Astrocyte (in vitro differentiated cells and primary cell): ENCODE results near the gene TNRC6C. TPM values are rescaled to one million over a fixed set of nuclear protein-coding genes. Genes with fewer than 3 reads are reported as not detected.
"Not testable (repeated sequence)": the region's sequence is repeated elsewhere in the genome, so short reads cannot be mapped to it uniquely, and the experiment has no call there.

ENCODE experiments used
- DNase-seq: peaks from one replicate; pipeline ENCODE4 v3.0.0-alpha.2; 2010; ENCODE audit warnings: low read depth
- FAIRE-seq: peaks from 2 replicates; lab custom pipeline; 2011; peaks lifted over from hg19 to GRCh38; lab: Jason Lieb, UNC
- H2AFZ ChIP-seq: 2 replicates; pipeline ENCODE4 v1.6.0; 2012; ENCODE audit warnings: low read depth, low read length, inconsistent platforms
- H3K27ac ChIP-seq: 2 replicates; pipeline ENCODE4 v1.5.1; 2011; ENCODE audit warnings: low read depth, low read length, inconsistent platforms
- H3K27me3 ChIP-seq: 2 replicates; pipeline ENCODE4 v1.6.0; 2011; ENCODE audit warnings: low read length, inconsistent platforms; ENCODE audit not compliant: insufficient read depth
- H3K36me3 ChIP-seq: 2 replicates; pipeline ENCODE4 v1.5.1; 2011; ENCODE audit warnings: low read length, inconsistent platforms; ENCODE audit not compliant: insufficient read depth
- H3K4me1 ChIP-seq: 2 replicates; pipeline ENCODE4 v1.5.1; 2011; ENCODE audit warnings: low read length, inconsistent platforms; ENCODE audit not compliant: insufficient read depth
- H3K4me2 ChIP-seq: 2 replicates; pipeline ENCODE4 v1.6.0; 2012; ENCODE audit warnings: low read length, inconsistent platforms
- H3K4me3 ChIP-seq: 2 replicates; pipeline ENCODE4 v1.5.1; 2011; ENCODE audit warnings: low read depth, mild to moderate bottlenecking, low read length, inconsistent platforms; ENCODE audit not compliant: insufficient read depth
- H3K79me2 ChIP-seq: 2 replicates; pipeline ENCODE4 v1.6.0; 2012; ENCODE audit warnings: mild to moderate bottlenecking, low read length, inconsistent platforms; ENCODE audit not compliant: insufficient read depth
- H3K9ac ChIP-seq: 2 replicates; pipeline ENCODE4 v1.6.0; 2012; ENCODE audit warnings: mild to moderate bottlenecking, low read length, inconsistent platforms
- H3K9me3 ChIP-seq: 2 replicates; pipeline ENCODE4 v1.5.1; 2012; ENCODE audit warnings: low read depth, mild to moderate bottlenecking, low read length, inconsistent platforms; ENCODE audit not compliant: insufficient read depth
- H4K20me1 ChIP-seq: 2 replicates; pipeline ENCODE4 v1.6.0; 2012; ENCODE audit warnings: low read length, inconsistent platforms; ENCODE audit not compliant: insufficient read depth
- H3K27ac Mint-ChIP-seq: one replicate; pipeline ENCODE4 v1.8.0; 2021; ENCODE audit warnings: mild to moderate bottlenecking, mixed read lengths; ENCODE audit not compliant: unreplicated experiment
- H3K27me3 Mint-ChIP-seq: one replicate; pipeline ENCODE4 v1.8.0; 2021; ENCODE audit warnings: low read depth, mixed read lengths; ENCODE audit not compliant: unreplicated experiment
- H3K36me3 Mint-ChIP-seq: one replicate; pipeline ENCODE4 v1.8.0; 2021; ENCODE audit warnings: low read depth, mixed read lengths; ENCODE audit not compliant: unreplicated experiment
- H3K4me1 Mint-ChIP-seq: one replicate; pipeline ENCODE4 v1.8.0; 2021; ENCODE audit warnings: low read depth, mixed read lengths; ENCODE audit not compliant: unreplicated experiment
- H3K4me3 Mint-ChIP-seq: one replicate; pipeline ENCODE4 v1.8.0; 2021; ENCODE audit warnings: mild to moderate bottlenecking, moderate library complexity, mixed read lengths; ENCODE audit not compliant: unreplicated experiment
- H3K9me3 Mint-ChIP-seq: one replicate; pipeline ENCODE4 v1.8.0; 2021; ENCODE audit warnings: mild to moderate bottlenecking, mixed read lengths; ENCODE audit not compliant: unreplicated experiment
- CTCF ChIP-seq: IDR thresholded peaks from 2 replicates; pipeline ENCODE4 v1.5.1; 2011; ENCODE audit warnings: low read depth, mild to moderate bottlenecking, inconsistent platforms, low read length, moderate library complexity; ENCODE audit not compliant: insufficient read depth
- EZH2 ChIP-seq: IDR thresholded peaks from 2 replicates; pipeline ENCODE4 v1.6.1; 2012; ENCODE audit warnings: mild to moderate bottlenecking, low read length, inconsistent platforms; ENCODE audit not compliant: insufficient read depth
- total RNA-seq: library from RNA; stranded (reverse); gene quantifications from 2 replicates; pipeline ENCODE4 v1.2.1, GENCODE V29; 2021

TNRC6C gene
- total RNA-seq, 1 donor from 2014 or later = 7.3 TPM

- Histone ChIP-seq H3K27ac (no peak overlapping the region), H3K36me3 (no peaks in the 10 kb centered on the region), H3K9ac (no peak overlapping the region), H3K4me1 (no peaks in the 10 kb centered on the region), H2AFZ (no peak overlapping the region), H3K9me3 (no peaks in the 10 kb centered on the region), H3K27me3 (peaks cover 23% of the 10 kb centered on the region), H4K20me1 (no peaks in the 10 kb centered on the region), H3K79me2 (no peaks in the 10 kb centered on the region), H3K4me3 (no peak overlapping the region), H3K4me2 (no peak overlapping the region)
- no peak overlapping the region for H3K27ac Mint-ChIP-seq
- no peak for FAIRE-seq
- no peak for DNase-seq
- H3K27me3 Mint-ChIP-seq = peaks cover 49% of the 10 kb centered on the region
- no peak overlapping the region for H3K4me3 Mint-ChIP-seq
- TF ChIP-seq CTCF (no peak), EZH2 (no peak)
- no peaks in the 10 kb centered on the region for H3K4me1 Mint-ChIP-seq
- H3K9me3 Mint-ChIP-seq = peaks cover 2% of the 10 kb centered on the region
- H3K36me3 Mint-ChIP-seq = no peaks in the 10 kb centered on the region
Observed at GRCh38 chr17:77935121-77935571, 23.4 kb upstream of the TNRC6C start.

DNA sequence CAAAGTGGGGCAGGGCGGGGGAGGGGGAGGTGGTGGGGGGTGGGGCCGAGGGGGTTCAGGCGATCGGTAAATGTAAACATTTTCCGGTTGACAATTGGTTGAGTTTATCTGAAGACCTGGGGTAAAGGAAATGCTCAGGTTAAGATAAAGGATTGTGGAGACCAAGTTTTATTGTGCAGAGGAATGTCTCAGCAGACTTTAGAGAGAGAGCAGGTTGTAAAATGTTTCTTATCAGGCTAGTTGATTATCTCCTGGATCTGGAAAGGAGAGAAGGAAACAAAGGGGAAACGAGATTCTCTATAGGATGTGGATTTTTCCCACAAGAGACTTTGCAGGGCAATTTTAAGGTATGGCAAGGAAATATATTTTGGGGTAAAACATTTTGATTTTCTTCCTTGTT, 22.8 kb upstream of the TNRC6C start:
- not testable (repeated sequence) for H3K4me1 Mint-ChIP-seq, H3K36me3 Mint-ChIP-seq, H3K4me1 ChIP-seq, H4K20me1 ChIP-seq, H3K36me3 ChIP-seq, H3K9me3 Mint-ChIP-seq, H3K4me2 ChIP-seq, H3K4me3 Mint-ChIP-seq, H3K27ac Mint-ChIP-seq, DNase-seq, FAIRE-seq, H2AFZ ChIP-seq, H3K4me3 ChIP-seq, H3K27ac ChIP-seq, H3K9me3 ChIP-seq, H3K9ac ChIP-seq, H3K79me2 ChIP-seq
- H3K27me3 Mint-ChIP-seq = peaks cover 51% of the 10 kb centered on the region
- H3K27me3 ChIP-seq = peaks cover 29% of the 10 kb centered on the region

- no peak for FAIRE-seq
- H3K9me3 Mint-ChIP-seq = peaks cover 2% of the 10 kb centered on the region
- TF ChIP-seq CTCF (no peak), EZH2 (no peak)
- Histone ChIP-seq H2AFZ (no peak overlapping the region), H3K79me2 (no peaks in the 10 kb centered on the region), H3K27ac (no peak overlapping the region), H3K36me3 (no peaks in the 10 kb centered on the region), H3K27me3 (peaks cover 30% of the 10 kb centered on the region), H3K4me3 (no peak overlapping the region), H3K9ac (no peak overlapping the region), H3K4me1 (no peaks in the 10 kb centered on the region), H3K9me3 (no peaks in the 10 kb centered on the region), H3K4me2 (no peak overlapping the region), H4K20me1 (no peaks in the 10 kb centered on the region)
- DNase-seq = no peak
- H3K36me3 Mint-ChIP-seq = no peaks in the 10 kb centered on the region
- no peak overlapping the region for H3K27ac Mint-ChIP-seq
- H3K27me3 Mint-ChIP-seq = peaks cover 51% of the 10 kb centered on the region
- H3K4me1 Mint-ChIP-seq = no peaks in the 10 kb centered on the region
- H3K4me3 Mint-ChIP-seq = no peak overlapping the region
Observed at GRCh38 chr17:77936881-77937280, 21.6 kb upstream of the TNRC6C start.
